Amniotic epithelial cell (primary cell): ENCODE measurements around the gene PIGR.
A peak's percentile ranks its signal among the peaks of the same experiment; 100 is the strongest.

Experiments
- DNase-seq: peaks from one replicate; pipeline ENCODE4 v3.0.0-alpha.2; 2010; ENCODE audit warnings: low read depth

PIGR gene

DNA sequence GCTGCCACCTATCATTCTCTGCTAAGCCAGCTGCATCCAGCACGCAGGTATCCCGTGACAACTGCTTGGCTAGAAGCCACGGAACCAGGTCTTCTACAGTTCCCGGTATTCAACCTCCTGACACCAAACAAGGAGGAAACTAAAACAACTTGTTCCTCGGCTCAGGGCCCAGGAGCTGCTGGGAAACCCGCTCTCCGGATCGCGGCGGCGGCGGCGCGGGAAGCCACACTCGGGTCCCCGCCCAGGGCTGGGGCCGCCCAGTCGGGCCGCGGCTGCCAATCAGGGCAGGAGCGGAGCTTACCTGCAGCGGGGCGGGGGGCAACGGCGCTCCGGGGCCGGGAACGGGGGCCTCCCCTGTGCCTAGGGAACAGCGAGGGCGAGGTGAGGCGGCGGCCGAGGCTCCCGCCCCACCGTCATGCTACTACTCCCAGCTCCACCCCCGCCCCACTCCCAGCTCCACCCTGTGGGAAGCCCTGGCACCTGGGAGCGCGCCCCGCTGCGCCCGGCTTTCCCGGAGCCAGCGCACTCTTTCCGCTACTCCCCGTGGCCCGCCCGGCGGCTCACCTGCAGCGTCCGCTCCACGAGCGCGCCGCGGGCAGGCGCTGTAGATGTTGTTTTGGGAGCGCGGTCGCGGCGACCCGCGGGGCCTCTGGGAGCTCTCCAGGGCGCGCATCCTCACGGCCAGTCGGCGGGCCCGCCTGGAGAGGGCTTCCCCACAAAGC lies 36.9 kb downstream of the PIGR start:
- no peak for DNase-seq

GRCh38 chr1:206908038-206908437 lies 38.2 kb downstream of the PIGR start:
- no peak for DNase-seq

DNA sequence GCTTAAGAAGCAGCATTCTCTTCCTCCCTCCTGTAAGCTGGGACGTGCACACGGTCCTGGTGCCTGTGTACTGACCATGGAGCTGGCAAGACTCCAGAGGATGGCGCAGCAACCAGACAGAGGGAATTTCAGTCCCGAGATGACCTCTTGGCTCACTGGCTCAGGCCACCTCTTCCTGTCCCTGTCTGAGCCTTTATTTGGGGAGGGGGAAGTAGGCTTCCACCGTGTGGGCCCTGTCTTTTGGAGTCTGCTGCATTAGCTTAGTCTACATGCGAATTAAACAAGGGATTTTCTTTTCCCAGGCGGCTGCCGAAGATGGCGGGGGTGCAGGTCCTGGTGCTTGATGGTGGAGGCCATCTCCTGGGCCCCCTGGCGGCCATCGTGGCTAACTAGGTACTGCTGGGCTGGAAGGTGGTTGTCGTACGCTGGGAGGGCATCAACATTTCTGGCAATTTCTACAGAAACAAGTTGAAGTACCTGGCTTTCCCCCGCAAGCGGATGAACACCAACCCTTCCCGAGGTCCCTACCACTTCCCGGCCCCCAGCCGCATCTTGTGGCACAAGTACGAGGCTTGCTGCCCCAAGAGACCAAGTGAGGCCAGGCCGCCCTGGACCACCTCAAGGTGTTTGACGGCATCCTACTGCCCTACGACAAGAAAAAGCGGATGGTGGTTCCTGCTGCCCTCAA lies 38.8 kb downstream of the PIGR start:
- no peak for DNase-seq

DNA sequence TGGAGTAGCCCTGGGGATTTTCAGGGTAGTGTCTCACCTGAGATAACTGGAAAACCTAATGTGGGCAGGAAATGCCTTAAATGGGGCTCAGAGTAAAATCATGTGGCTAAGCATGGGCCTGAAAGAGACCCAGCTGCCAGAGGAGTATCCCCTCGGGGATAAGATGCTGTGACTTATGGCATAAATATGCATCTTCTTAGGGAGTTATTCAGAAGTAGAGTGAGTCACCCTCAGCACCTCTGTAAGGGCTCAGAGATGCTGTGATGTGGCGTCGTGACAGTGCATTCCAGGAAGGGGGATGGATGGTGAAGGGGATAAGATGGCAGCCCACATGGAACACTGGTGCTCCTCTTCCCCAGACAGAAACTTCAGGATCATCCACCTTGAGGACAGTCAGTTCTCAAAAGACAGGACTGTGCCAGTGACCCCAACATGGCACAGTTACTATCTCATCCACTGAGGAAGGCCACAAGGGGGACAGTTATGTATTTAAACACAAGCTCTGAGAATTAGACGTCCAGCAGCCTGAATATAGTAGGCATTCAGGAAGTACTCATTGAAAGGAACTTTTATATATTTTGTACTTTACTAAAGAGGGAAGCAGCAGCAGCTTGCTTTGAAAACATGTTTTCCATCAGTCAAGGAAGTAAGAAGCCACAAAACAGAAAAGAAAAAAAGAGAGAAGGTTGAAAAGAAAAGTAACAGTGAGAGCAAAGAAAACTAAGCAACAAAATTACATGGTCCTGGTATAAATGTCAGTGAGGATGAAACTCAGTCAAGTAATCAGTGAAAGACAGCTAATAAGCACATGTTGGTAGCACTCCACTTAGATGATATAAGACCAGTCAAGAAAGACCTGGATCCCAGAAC lies 40.7 kb downstream of the PIGR start:
- peak; percentile 67 for DNase-seq

DNA sequence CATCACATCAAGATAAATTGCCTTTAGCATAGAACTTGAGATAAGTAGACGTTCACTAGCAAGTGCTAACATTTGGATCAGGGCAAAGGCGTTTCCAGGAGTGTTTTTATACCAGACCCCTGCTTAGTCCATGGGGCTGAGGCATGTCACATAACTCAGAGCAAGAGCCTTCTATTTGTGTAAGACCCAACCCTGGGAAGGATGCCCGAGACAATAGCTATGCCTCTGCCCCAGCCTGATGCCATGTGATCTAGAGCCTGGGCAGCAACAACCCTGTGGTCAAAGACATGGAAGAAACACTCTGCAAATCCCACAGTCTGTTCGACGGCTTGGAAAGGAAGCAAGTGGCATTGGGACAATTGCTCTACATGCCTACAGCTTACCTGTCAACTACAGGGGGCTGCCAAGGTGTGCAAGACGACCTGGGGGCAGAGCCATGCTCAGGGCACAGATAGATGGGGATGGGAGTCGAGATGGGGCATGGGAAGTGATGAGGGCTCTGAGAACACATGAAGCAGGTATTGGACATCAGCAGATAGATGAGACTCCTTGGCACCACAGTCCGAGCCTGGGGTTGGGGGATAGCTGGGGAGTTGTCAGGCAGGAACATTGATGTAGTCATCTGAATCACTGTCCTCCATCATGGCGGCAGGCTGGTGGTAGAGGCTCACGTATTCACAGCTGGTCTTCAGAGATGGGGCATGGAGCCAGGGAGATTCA lies 41.7 kb downstream of the PIGR start:
- no peak for DNase-seq

DNA sequence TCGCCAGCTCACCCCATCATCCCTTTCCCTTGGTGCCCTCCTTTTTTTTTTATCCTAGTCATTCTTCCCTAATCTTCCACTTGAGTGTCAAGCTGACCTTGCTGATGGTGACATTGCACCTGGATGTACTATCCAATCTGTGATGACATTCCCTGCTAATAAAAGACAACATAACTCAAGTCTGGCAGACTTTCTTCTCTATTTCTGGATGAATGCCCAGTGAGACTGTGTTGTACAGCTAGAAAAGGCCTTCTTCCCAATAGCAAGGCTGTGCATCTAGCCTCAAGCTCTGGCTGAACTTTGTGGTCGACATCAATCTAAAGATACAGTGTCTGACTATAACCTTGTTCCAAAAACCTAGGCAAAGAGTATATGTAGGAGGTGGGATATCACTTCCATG lies 42.6 kb downstream of the PIGR start:
- DNase-seq: no peak

DNA sequence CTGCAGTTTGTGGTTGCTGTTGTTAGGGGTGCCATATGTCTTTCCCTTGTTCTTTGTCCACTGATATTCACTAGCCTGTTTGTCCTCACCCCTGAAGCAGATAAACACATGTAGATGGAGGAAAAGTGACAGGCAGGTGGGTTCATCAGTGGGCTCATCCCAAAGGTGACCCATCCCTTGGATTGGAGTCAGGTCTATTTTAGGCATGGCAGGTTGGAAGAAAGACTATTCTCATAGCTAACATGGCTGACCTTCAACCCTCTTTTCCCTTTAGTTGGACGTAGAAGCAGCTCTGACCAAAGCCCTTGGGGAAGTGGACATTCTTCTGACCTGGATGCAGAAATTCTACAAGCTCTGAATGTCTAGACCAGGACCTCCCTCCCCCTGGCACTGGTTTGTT lies 43.6 kb downstream of the PIGR start:
- DNase-seq: no peak

GRCh38 chr1:206901944-206902343 lies 44.3 kb downstream of the PIGR start:
- DNase-seq: no peak

- no peak for DNase-seq
Measured at GRCh38 chr1:206900149-206900548, 46.1 kb downstream of the PIGR start.

- DNase-seq: no peak
Measured at GRCh38 chr1:206899717-206900116, 46.5 kb downstream of the PIGR start.

DNA sequence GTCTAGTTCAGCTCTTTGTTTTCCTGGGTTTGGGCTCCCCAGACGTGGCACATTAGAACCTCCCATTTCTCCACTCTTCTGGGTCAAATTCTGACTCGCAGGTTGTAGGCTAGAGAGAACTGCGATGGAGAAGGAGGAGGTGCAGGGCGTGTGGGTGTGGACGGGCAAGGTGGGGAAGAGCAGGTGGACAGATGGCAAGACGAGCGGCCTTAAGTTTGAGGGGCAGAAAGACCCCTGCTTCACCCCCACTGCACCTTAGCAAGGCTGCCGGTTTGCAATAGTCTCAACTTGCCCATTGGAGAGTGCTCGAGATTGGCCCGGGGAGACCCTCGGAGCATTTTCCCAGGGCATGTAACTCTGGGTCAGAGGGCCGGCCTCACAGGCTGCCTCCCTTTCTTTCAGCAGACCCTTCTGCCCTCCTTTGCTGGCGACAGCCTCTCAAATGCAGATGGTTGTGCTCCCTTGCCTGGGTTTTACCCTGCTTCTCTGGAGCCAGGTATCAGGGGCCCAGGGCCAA lies 47.3 kb downstream of the PIGR start:
- DNase-seq: no peak

DNA sequence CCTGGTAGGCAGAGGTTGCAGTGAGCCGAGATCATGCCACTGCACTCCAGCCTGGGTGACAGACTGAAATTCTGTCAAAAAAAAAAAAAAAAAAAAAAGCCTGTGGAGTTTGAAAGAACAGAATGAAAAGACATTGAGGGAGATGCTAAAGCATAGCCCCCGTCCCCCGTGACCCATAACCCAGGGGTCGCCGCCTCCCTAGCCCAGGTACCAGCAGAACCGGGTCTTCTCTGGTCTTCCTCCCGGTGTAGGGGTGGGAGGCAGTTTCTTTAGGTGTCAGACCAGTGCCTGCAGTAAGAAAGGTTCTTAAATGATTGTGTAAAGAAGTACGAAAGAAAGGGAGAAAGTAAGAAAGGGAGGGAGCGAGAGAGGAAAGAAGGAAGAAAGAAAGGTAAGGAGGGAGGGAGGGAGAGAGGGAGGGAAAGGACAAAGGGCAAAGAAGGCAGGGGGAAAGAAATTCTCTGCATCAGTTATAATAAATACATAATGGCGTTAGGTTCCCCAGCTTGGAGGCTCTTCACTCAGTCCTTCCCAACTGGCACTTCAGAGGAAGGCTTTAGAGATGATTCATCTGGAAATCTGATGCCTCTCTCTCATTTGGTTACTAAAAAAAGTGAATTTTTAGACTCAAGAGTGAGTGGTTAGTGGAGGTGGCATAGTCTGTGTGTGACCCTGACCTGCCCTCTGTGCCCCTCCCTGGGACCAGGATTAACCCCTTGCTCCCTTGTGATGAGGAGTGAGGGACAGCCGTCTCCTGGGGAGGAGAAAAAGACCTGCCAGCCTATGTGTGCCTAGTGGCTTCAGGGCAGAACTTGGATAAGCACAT lies 48.0 kb downstream of the PIGR start:
- peak; percentile 37 for DNase-seq

DNA sequence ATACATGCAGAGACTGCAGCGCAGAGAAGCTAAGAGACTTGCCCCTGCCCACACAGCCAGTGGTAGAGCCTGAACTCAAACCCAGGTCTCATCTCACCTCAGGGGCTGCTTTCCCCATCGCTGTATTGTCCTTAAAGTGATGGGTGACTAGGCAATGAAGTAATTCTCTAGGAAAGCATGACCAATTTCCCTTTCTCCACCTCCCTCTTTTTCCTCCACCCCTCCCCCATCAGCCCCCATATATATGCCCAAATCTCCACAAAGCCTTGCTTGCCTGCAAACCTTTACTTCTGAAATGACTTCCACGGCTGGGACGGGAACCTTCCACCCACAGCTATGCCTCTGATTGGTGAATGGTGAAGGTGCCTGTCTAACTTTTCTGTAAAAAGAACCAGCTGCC lies 49.1 kb downstream of the PIGR start, which contains the start of gene IL24:
IL24 (plus strand) TSS at position 269 of the 400 bp plus-strand sequence. CDS start 390 bp downstream, outside the sequence.
- DNase-seq: no peak

- no peak for DNase-seq
Measured at GRCh38 chr1:206896261-206896660, 50.0 kb downstream of the PIGR start.

GRCh38 chr1:206895837-206896242 lies 50.4 kb downstream of the PIGR start:
- DNase-seq: no peak

DNA sequence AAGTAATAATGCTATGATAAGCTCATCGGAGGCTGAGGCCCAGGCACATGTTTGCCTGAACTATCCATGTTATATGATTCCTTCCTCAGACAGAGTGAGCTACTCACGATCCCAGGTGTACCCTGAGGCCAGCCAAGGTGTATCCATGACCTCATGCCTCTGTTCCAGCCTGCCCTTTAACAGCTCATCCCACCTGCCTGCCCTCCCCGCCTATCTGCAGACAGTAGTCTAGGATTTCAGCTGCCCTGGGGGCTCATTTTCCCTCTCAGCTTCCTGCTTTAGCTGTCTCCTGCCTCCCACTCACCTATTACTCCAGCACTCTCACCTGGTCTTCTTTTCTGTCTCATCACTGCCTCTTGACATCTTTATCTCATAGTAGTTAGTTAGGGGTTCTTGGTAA lies 50.9 kb downstream of the PIGR start:
- no peak for DNase-seq

GRCh38 chr1:206893380-206893779 lies 52.9 kb downstream of the PIGR start:
- no peak for DNase-seq

- peak; percentile 67 for DNase-seq
Measured at GRCh38 chr1:206892351-206892984, 53.8 kb downstream of the PIGR start.

- peak; percentile 51 for DNase-seq
Measured at GRCh38 chr1:206891412-206891811, 54.9 kb downstream of the PIGR start.
